ENCODE data around the gene SEMA3B. TPM values are rescaled to one million over a fixed set of nuclear protein-coding genes. Genes with fewer than 3 reads are reported as not detected.
"Not testable (repeated sequence)": the region's sequence is repeated elsewhere in the genome, so short reads cannot be mapped to it uniquely, and the experiment has no call there.

The SEMA3B gene
- total and polyA plus RNA-seq, 2 experiments from 2014 or later = 67.7 to 104 TPM

GRCh38 chr3:50279255-50280016, 10.5 kb downstream of the SEMA3B start:
- Histone ChIP-seq H2AFZ (no peak overlapping the region), H3K9me3 (ENCODE audit: low read depth) (no peaks in the 10 kb centered on the region), H3K4me2 (no peak overlapping the region), H3K4me1 (ENCODE audit: insufficient read depth) (no peaks in the 10 kb centered on the region), H3K4me3 (no peak overlapping the region), H3K27ac (no peak overlapping the region), H3K79me2 (no peaks in the 10 kb centered on the region), H4K20me1 (ENCODE audit: insufficient read depth, poor library complexity, severe bottlenecking) (no peaks in the 10 kb centered on the region), H3K36me3 (replicated peaks; ENCODE audit: insufficient read depth, low read depth) (no peaks in the 10 kb centered on the region), H3K27me3 (peaks cover 9% of the 10 kb centered on the region), H3K9me2 (replicated peaks; ENCODE audit: insufficient read depth) (no peaks in the 10 kb centered on the region)
- TF ChIP-seq CTCF (IDR thresholded peaks at IDR 0.05; ENCODE audit: poor library complexity) (no peak), EZH2 (IDR thresholded peaks at IDR 0.05; ENCODE audit: borderline replicate concordance) (no peak), EZH2phosphoT487 (IDR thresholded peaks at IDR 0.05; ENCODE audit: low read depth, severe bottlenecking, unreplicated experiment) (no peak)
- WGBS (ENCODE audit: low lambda C conversion rate, missing lambda C conversion rate) = 91% methylated on average over 8 of the region's 8 CpGs
- no peak for DNase-seq (ENCODE audit: low spot score)

- H3K4me3 ChIP-seq; H3K79me2 ChIP-seq; H3K9me3 ChIP-seq (ENCODE audit: low read depth); H3K4me2 ChIP-seq; DNase-seq (ENCODE audit: low spot score); H3K4me1 ChIP-seq (ENCODE audit: insufficient read depth); H3K27me3 ChIP-seq; H3K9me2 ChIP-seq (replicated peaks; ENCODE audit: insufficient read depth); H3K36me3 ChIP-seq (replicated peaks; ENCODE audit: insufficient read depth, low read depth); H4K20me1 ChIP-seq (ENCODE audit: insufficient read depth, poor library complexity, severe bottlenecking); H3K27ac ChIP-seq; H2AFZ ChIP-seq: not testable (repeated sequence)
- 87% methylated on average over 6 of the region's 6 CpGs for WGBS (ENCODE audit: low lambda C conversion rate, missing lambda C conversion rate)
Measured at GRCh38 chr3:50284121-50284520, 15.2 kb downstream of the SEMA3B start.

GRCh38 chr3:50286322-50287227, 17.6 kb downstream of the SEMA3B start:
- Histone ChIP-seq H3K4me1 (ENCODE audit: insufficient read depth) (peaks cover 7% of the 10 kb centered on the region), H2AFZ (no peak overlapping the region), H3K27me3 (no peaks in the 10 kb centered on the region), H3K9me3 (ENCODE audit: low read depth) (no peaks in the 10 kb centered on the region), H3K36me3 (replicated peaks; ENCODE audit: insufficient read depth, low read depth) (no peaks in the 10 kb centered on the region), H4K20me1 (ENCODE audit: insufficient read depth, poor library complexity, severe bottlenecking) (no peaks in the 10 kb centered on the region), H3K27ac (no peak overlapping the region), H3K9me2 (replicated peaks; ENCODE audit: insufficient read depth) (no peaks in the 10 kb centered on the region), H3K4me2 (no peak overlapping the region), H3K4me3 (no peak overlapping the region), H3K79me2 (peaks cover 10% of the 10 kb centered on the region)
- DNase-seq (ENCODE audit: low spot score) = no peak
- WGBS (ENCODE audit: low lambda C conversion rate, missing lambda C conversion rate) = 96% methylated on average over 27 of the region's 28 CpGs
- TF ChIP-seq CTCF (IDR thresholded peaks at IDR 0.05; ENCODE audit: poor library complexity) (no peak), EZH2phosphoT487 (IDR thresholded peaks at IDR 0.05; ENCODE audit: low read depth, severe bottlenecking, unreplicated experiment) (no peak), EZH2 (IDR thresholded peaks at IDR 0.05; ENCODE audit: borderline replicate concordance) (no peak)

GRCh38 chr3:50287262-50287661, 18.3 kb downstream of the SEMA3B start:
- H3K27me3 ChIP-seq = no peaks in the 10 kb centered on the region
- DNase-seq (ENCODE audit: low spot score) = no peak
- H3K4me2 ChIP-seq = no peak overlapping the region
- H3K36me3 ChIP-seq (replicated peaks; ENCODE audit: insufficient read depth, low read depth) = no peaks in the 10 kb centered on the region
- H2AFZ ChIP-seq = no peak overlapping the region
- no peak overlapping the region for H3K4me3 ChIP-seq
- no peaks in the 10 kb centered on the region for H4K20me1 ChIP-seq (ENCODE audit: insufficient read depth, poor library complexity, severe bottlenecking)
- H3K27ac ChIP-seq = no peak overlapping the region
- TF ChIP-seq EZH2phosphoT487 (IDR thresholded peaks at IDR 0.05; ENCODE audit: low read depth, severe bottlenecking, unreplicated experiment) (no peak), CTCF (IDR thresholded peaks at IDR 0.05; ENCODE audit: poor library complexity) (no peak), EZH2 (IDR thresholded peaks at IDR 0.05; ENCODE audit: borderline replicate concordance) (no peak)
- no peaks in the 10 kb centered on the region for H3K9me2 ChIP-seq (replicated peaks; ENCODE audit: insufficient read depth)
- H3K79me2 ChIP-seq = peaks cover 16% of the 10 kb centered on the region
- WGBS (ENCODE audit: low lambda C conversion rate, missing lambda C conversion rate) = 95% methylated on average over 1 of the region's 1 CpG
- peaks cover 8% of the 10 kb centered on the region for H3K4me1 ChIP-seq (ENCODE audit: insufficient read depth)
- no peaks in the 10 kb centered on the region for H3K9me3 ChIP-seq (ENCODE audit: low read depth)

All from hepatocyte (in vitro differentiated cells).